H9 (cell line): Measurements from ENCODE around the gene RMDN2. TPM values are rescaled to one million over a fixed set of nuclear protein-coding genes. Genes with fewer than 3 reads are reported as not detected.
"Not testable (repeated sequence)": the region's sequence is repeated elsewhere in the genome, so short reads cannot be mapped to it uniquely, and the experiment has no call there.

ENCODE experiments used
- DNase-seq: peaks from one replicate; pipeline ENCODE4 v3.0.0-alpha.2; 2017
- H2AFZ ChIP-seq: one replicate; pipeline ENCODE4 v1.6.1; 2013; ENCODE audit warnings: mild to moderate bottlenecking, low read length, control low read depth, moderate library complexity
- H2AK5ac ChIP-seq: 2 replicates; pipeline ENCODE4 v1.6.1; 2013; ENCODE audit warnings: low read length, control low read depth, mixed read lengths; ENCODE audit not compliant: insufficient read length
- H2BK120ac ChIP-seq: one replicate; pipeline ENCODE4 v1.6.1; 2013; ENCODE audit warnings: low read depth, mild to moderate bottlenecking, low read length, control low read depth, inconsistent platforms; ENCODE audit not compliant: poor library complexity, severe bottlenecking
- H2BK12ac ChIP-seq: 2 replicates; pipeline ENCODE4 v1.6.1; 2013; ENCODE audit warnings: low read length, control low read depth, mixed read lengths, low read depth; ENCODE audit not compliant: insufficient read length
- H2BK15ac ChIP-seq: 2 replicates; pipeline ENCODE4 v1.6.1; 2013; ENCODE audit warnings: low read depth, low read length, control low read depth
- H2BK20ac ChIP-seq: one replicate; pipeline ENCODE4 v1.6.1; 2013; ENCODE audit warnings: low read depth, mild to moderate bottlenecking, low read length, control low read depth, inconsistent platforms; ENCODE audit not compliant: poor library complexity, severe bottlenecking
- H2BK5ac ChIP-seq: 2 replicates; pipeline ENCODE4 v1.6.1; 2013; ENCODE audit warnings: low read length, control low read depth, mixed read lengths; ENCODE audit not compliant: insufficient read length
- H3K14ac ChIP-seq: 2 replicates; pipeline ENCODE4 v1.6.1; 2013; ENCODE audit warnings: low read length, control low read depth; ENCODE audit not compliant: insufficient read depth
- H3K18ac ChIP-seq: 2 replicates; pipeline ENCODE4 v1.6.1; 2013; ENCODE audit warnings: low read depth, mild to moderate bottlenecking, mixed read lengths, low read length, control low read depth; ENCODE audit not compliant: insufficient read length
- H3K23ac ChIP-seq: 2 replicates; pipeline ENCODE4 v1.6.1; 2013; ENCODE audit warnings: low read length, control low read depth, mixed read lengths, low read depth; ENCODE audit not compliant: insufficient read length
- H3K23me2 ChIP-seq: 2 replicates; pipeline ENCODE4 v1.6.1; 2013; ENCODE audit warnings: low read depth, mild to moderate bottlenecking, mixed read lengths, low read length, control low read depth; ENCODE audit not compliant: insufficient read length, poor library complexity, severe bottlenecking
- H3K27ac ChIP-seq: 2 replicates; pipeline ENCODE4 v1.5.1; 2013; ENCODE audit warnings: low read length, control low read depth, mixed read lengths, low read depth; ENCODE audit not compliant: insufficient read length
- H3K27me3 ChIP-seq: 2 replicates; pipeline ENCODE4 v1.6.1; 2013; ENCODE audit warnings: low read length, control low read depth, inconsistent platforms; ENCODE audit not compliant: insufficient read depth
- H3K4ac ChIP-seq: 2 replicates; pipeline ENCODE4 v1.6.1; 2013; ENCODE audit warnings: low read depth, mild to moderate bottlenecking, control low read depth, inconsistent platforms, low read length, moderate library complexity
- H3K4me1 ChIP-seq: 2 replicates; pipeline ENCODE4 v1.6.1; 2013; ENCODE audit warnings: low read length, control low read depth, inconsistent platforms; ENCODE audit not compliant: insufficient read depth
- H3K4me2 ChIP-seq: 2 replicates; pipeline ENCODE4 v1.6.1; 2013; ENCODE audit warnings: low read length, control low read depth, mixed read lengths; ENCODE audit not compliant: insufficient read length, insufficient read depth
- H3K56ac ChIP-seq: 2 replicates; pipeline ENCODE4 v1.6.1; 2013; ENCODE audit warnings: low read depth, mild to moderate bottlenecking, mixed read lengths, low read length, control low read depth; ENCODE audit not compliant: insufficient read length
- H3K79me1 ChIP-seq: 2 replicates; pipeline ENCODE4 v1.6.1; 2013; ENCODE audit warnings: low read depth, mild to moderate bottlenecking, moderate library complexity, low read length, control low read depth, inconsistent platforms; ENCODE audit not compliant: insufficient read depth, poor library complexity, severe bottlenecking
- H3K79me2 ChIP-seq: 2 replicates; pipeline ENCODE4 v1.6.1; 2013; ENCODE audit warnings: low read length, control low read depth, inconsistent platforms; ENCODE audit not compliant: insufficient read depth
- H3K9ac ChIP-seq: 2 replicates; pipeline ENCODE4 v1.6.1; 2013; ENCODE audit warnings: low read length, control low read depth, mixed read lengths; ENCODE audit not compliant: insufficient read length; ENCODE audit errors: extremely low read depth
- H3K9me3 ChIP-seq: one replicate; pipeline ENCODE4 v1.6.1; 2013; ENCODE audit warnings: low read depth, low read length, inconsistent platforms; ENCODE audit not compliant: control insufficient read depth
- H3T11ph ChIP-seq: one replicate; pipeline ENCODE4 v1.6.1; 2013; ENCODE audit warnings: mild to moderate bottlenecking, low read length, control low read depth, inconsistent platforms
- H4K20me1 ChIP-seq: one replicate; pipeline ENCODE4 v1.6.1; 2013; ENCODE audit not compliant: control insufficient read depth, insufficient read length, insufficient read depth
- H4K5ac ChIP-seq: 2 replicates; pipeline ENCODE4 v1.6.1; 2013; ENCODE audit warnings: low read depth, mild to moderate bottlenecking, mixed read lengths, low read length, control low read depth; ENCODE audit not compliant: insufficient read length
- H4K8ac ChIP-seq: replicated peaks from 2 replicates; pipeline ENCODE4 v1.6.1; 2013; ENCODE audit warnings: low read length, control low read depth, mixed read lengths, low read depth; ENCODE audit not compliant: insufficient read length
- H4K91ac ChIP-seq: 2 replicates; pipeline ENCODE4 v1.6.1; 2013; ENCODE audit warnings: low read depth, mild to moderate bottlenecking, moderate library complexity, mixed read lengths, low read length, control low read depth; ENCODE audit not compliant: insufficient read length
- H3K27ac Mint-ChIP-seq, 3 experiments: 2 replicates in 2 of 3; 3 replicates in 1 of 3; pipeline ENCODE4 v1.8.0; 2020 to 2021; ENCODE audit warnings: mixed read lengths in 3 of 3, mild to moderate bottlenecking in 1 of 3, moderate library complexity in 1 of 3
- H3K27me3 Mint-ChIP-seq: 2 replicates; pipeline ENCODE4 v1.8.0; 2021; ENCODE audit warnings: low read depth, mild to moderate bottlenecking, moderate library complexity, mixed read lengths
- H3K36me3 Mint-ChIP-seq, 3 experiments: 2 replicates in 2 of 3; 3 replicates in 1 of 3; pipeline ENCODE4 v1.8.0; 2020 to 2021; ENCODE audit warnings: low read depth in 3 of 3, mixed read lengths in 3 of 3; ENCODE audit not compliant: insufficient read depth in 1 of 3
- H3K4me1 Mint-ChIP-seq, 2 experiments: 2 replicates each; pipeline ENCODE4 v1.8.0; 2020; ENCODE audit warnings: mixed read lengths in 2 of 2
- H3K4me3 Mint-ChIP-seq, 2 experiments: 2 replicates in 1 of 2; 3 replicates in 1 of 2; pipeline ENCODE4 v1.8.0; 2020 to 2021; ENCODE audit warnings: mild to moderate bottlenecking in 2 of 2, mixed read lengths in 2 of 2, moderate library complexity in 1 of 2
- H3K9me3 Mint-ChIP-seq, 2 experiments: 2 replicates in 1 of 2; 3 replicates in 1 of 2; pipeline ENCODE4 v1.8.0; 2020; ENCODE audit warnings: mild to moderate bottlenecking in 2 of 2, mixed read lengths in 2 of 2, moderate library complexity in 1 of 2
- WGBS: extraction: QIAGEN DNeasy Blood & Tissue Kit; methylation state at CpG from one replicate; pipeline ENCODE4 v1.1.7; 2013; ENCODE audit warnings: missing lambda C conversion rate, low lambda C conversion rate, mixed read lengths; ENCODE audit not compliant: insufficient read length; ENCODE audit errors: extremely low coverage; 5-methylcytosine and 5-hydroxymethylcytosine counted together
- total RNA-seq: library from RNA; stranded (reverse); gene quantifications from 2 replicates; pipeline ENCODE4 v1.2.1, GENCODE V29; 2021
- TF ChIP-seq, protein P1 (sequence below): fragments of 200-600 bp; sonication (generic); conservative IDR thresholded peaks from 3 replicates; pipeline ENCODE4 v1.8.0; 2021; ENCODE audit warnings: antibody characterized with exemption, mild to moderate bottlenecking

RMDN2 gene
- total RNA-seq, 1 experiment from 2014 or later: 2.8 TPM

GRCh38 chr2:38017836-38018235 lies 92.7 kb downstream of the RMDN2 start:
- Histone ChIP-seq H3K56ac (no peak overlapping the region), H4K91ac (no peak overlapping the region), H3T11ph (no peak overlapping the region), H2BK20ac (no peak overlapping the region), H3K27me3 (no peaks in the 10 kb centered on the region), H3K18ac (no peak overlapping the region), H3K23ac (no peak overlapping the region), H3K4me2 (no peak overlapping the region), H3K27ac (no peak overlapping the region), H3K4ac (no peak overlapping the region), H3K23me2 (no peaks in the 10 kb centered on the region), H2BK12ac (no peak overlapping the region), H3K9ac (no peak overlapping the region), H3K79me2 (no peaks in the 10 kb centered on the region), H4K20me1 (no peaks in the 10 kb centered on the region), H3K4me1 (no peaks in the 10 kb centered on the region), H2BK120ac (no peak overlapping the region), H2BK15ac (no peak overlapping the region), H2AFZ (no peak overlapping the region), H3K14ac (no peak overlapping the region), H4K5ac (no peak overlapping the region), H4K8ac (no peak overlapping the region), H2BK5ac (no peak overlapping the region), H3K79me1 (no peaks in the 10 kb centered on the region), H3K9me3 (no peaks in the 10 kb centered on the region), H2AK5ac (no peak overlapping the region)
- WGBS: no CpG with 5 or more reads among the region's 7 CpGs
- peaks cover 6 to 7% of the 10 kb centered on the region in 2 experiments for H3K4me1 Mint-ChIP-seq
- TF ChIP-seq, protein P1, sequence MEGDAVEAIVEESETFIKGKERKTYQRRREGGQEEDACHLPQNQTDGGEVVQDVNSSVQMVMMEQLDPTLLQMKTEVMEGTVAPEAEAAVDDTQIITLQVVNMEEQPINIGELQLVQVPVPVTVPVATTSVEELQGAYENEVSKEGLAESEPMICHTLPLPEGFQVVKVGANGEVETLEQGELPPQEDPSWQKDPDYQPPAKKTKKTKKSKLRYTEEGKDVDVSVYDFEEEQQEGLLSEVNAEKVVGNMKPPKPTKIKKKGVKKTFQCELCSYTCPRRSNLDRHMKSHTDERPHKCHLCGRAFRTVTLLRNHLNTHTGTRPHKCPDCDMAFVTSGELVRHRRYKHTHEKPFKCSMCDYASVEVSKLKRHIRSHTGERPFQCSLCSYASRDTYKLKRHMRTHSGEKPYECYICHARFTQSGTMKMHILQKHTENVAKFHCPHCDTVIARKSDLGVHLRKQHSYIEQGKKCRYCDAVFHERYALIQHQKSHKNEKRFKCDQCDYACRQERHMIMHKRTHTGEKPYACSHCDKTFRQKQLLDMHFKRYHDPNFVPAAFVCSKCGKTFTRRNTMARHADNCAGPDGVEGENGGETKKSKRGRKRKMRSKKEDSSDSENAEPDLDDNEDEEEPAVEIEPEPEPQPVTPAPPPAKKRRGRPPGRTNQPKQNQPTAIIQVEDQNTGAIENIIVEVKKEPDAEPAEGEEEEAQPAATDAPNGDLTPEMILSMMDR: no peak
- no peak overlapping the region for H3K4me3 Mint-ChIP-seq
- peak; percentile 64 for DNase-seq
- peaks cover 0 to 6% (median 0%) of the 10 kb centered on the region in 3 experiments; a peak in 1 of 7 replicates for H3K36me3 Mint-ChIP-seq
- no peak overlapping the region; a peak in 2 of 7 replicates for H3K27ac Mint-ChIP-seq
- H3K9me3 Mint-ChIP-seq: no peaks in the 10 kb centered on the region; a peak in 1 of 5 replicates
- H3K27me3 Mint-ChIP-seq: no peaks in the 10 kb centered on the region

GRCh38 chr2:38020359-38021069 lies 95.4 kb downstream of the RMDN2 start:
- not testable (repeated sequence) for H2BK20ac ChIP-seq, H4K5ac ChIP-seq, H3K79me2 ChIP-seq, H2BK5ac ChIP-seq, H3K56ac ChIP-seq, H3K9ac ChIP-seq, H3K4me3 Mint-ChIP-seq, H3K27ac Mint-ChIP-seq, H2BK15ac ChIP-seq, H3K9me3 ChIP-seq, H4K91ac ChIP-seq, H3K27ac ChIP-seq, H3K23ac ChIP-seq, H2AFZ ChIP-seq, H4K20me1 ChIP-seq, H3K9me3 Mint-ChIP-seq, H3K4me1 ChIP-seq, H3K79me1 ChIP-seq, H3K4ac ChIP-seq, DNase-seq, H3K14ac ChIP-seq, H3K4me2 ChIP-seq, H3K36me3 Mint-ChIP-seq, H3K27me3 Mint-ChIP-seq, H4K8ac ChIP-seq, H3K18ac ChIP-seq, H2AK5ac ChIP-seq, H2BK120ac ChIP-seq, H3T11ph ChIP-seq, H3K27me3 ChIP-seq, H3K4me1 Mint-ChIP-seq, H2BK12ac ChIP-seq, H3K23me2 ChIP-seq
- no CpG with 5 or more reads among the region's 33 CpGs for WGBS
